Fibroblast of skin of left quadriceps (primary cell): ENCODE results near the gene TAGLN2.
A peak's percentile ranks its signal among the peaks of the same experiment; 100 is the strongest.

Experiments used
- DNase-seq, 2 experiments: peaks; one replicate each; pipeline ENCODE4 v3.0.0-alpha.2; 2013; ENCODE audit warnings: low read depth in 2 of 2

The TAGLN2 gene

GRCh38 chr1:159924791-159925718 is at the start of gene TAGLN2:
TSS of gene TAGLN2 (minus strand) at chr1:159925507. CDS start at chr1:159920509, 4,998 bp downstream.
- DNase-seq = peak; percentile 67 to 72

GRCh38 chr1:159974350-159974965 is 49.2 kb upstream of the TAGLN2 start:
- no peak for DNase-seq

- no peak for DNase-seq
Measured at GRCh38 chr1:159973350-159973940, 48.1 kb upstream of the TAGLN2 start.

GRCh38 chr1:159972443-159973205 is 47.3 kb upstream of the TAGLN2 start:
- no peak for DNase-seq

- no peak for DNase-seq
Measured at GRCh38 chr1:159970932-159971342, 45.6 kb upstream of the TAGLN2 start.

GRCh38 chr1:159968901-159969300 is 43.6 kb upstream of the TAGLN2 start:
- DNase-seq = no peak

- no peak for DNase-seq
Measured at GRCh38 chr1:159965263-159965662, 40.0 kb upstream of the TAGLN2 start.

GRCh38 chr1:159964144-159964543 is 38.8 kb upstream of the TAGLN2 start:
- no peak for DNase-seq

GRCh38 chr1:159962176-159962575 is 36.9 kb upstream of the TAGLN2 start:
- no peak for DNase-seq

GRCh38 chr1:159961636-159962035 is 36.3 kb upstream of the TAGLN2 start:
- DNase-seq = no peak

GRCh38 chr1:159960721-159961381 is 35.5 kb upstream of the TAGLN2 start:
- peak; percentile 69 to 75 for DNase-seq

- no peak for DNase-seq
Measured at GRCh38 chr1:159959451-159959850, 34.1 kb upstream of the TAGLN2 start.

- no peak for DNase-seq
Measured at GRCh38 chr1:159958719-159959380, 33.5 kb upstream of the TAGLN2 start.

GRCh38 chr1:159957824-159958268 is 32.5 kb upstream of the TAGLN2 start:
- DNase-seq = no peak

GRCh38 chr1:159955456-159955855 is 30.1 kb upstream of the TAGLN2 start:
- no peak for DNase-seq

GRCh38 chr1:159953536-159954515 is 28.5 kb upstream of the TAGLN2 start, which contains the start of gene SLAMF9:
TSS of gene SLAMF9 (minus strand) at chr1:159954237. CDS start at chr1:159954137, 100 bp downstream.
- DNase-seq = peak in 1 of 2 experiments; percentile 11

GRCh38 chr1:159952932-159953331 is 27.6 kb upstream of the TAGLN2 start:
- DNase-seq = no peak

- DNase-seq = no peak
Measured at GRCh38 chr1:159951551-159951950, 26.2 kb upstream of the TAGLN2 start.

- no peak for DNase-seq
Measured at GRCh38 chr1:159951016-159951415, 25.7 kb upstream of the TAGLN2 start.
